Glutamatergic neuron (in vitro differentiated cells): ENCODE measurements around the gene TTN. TPM values are rescaled to one million over a fixed set of nuclear protein-coding genes. Genes with fewer than 3 reads are reported as not detected.

Experiments used
- DNase-seq: peaks from one replicate; pipeline ENCODE4 v3.0.0; 2022
- H3K27ac Mint-ChIP-seq: one replicate; pipeline ENCODE4 v1.8.0; 2020; ENCODE audit warnings: mild to moderate bottlenecking, mixed read lengths, inconsistent platforms; ENCODE audit not compliant: unreplicated experiment
- H3K27me3 Mint-ChIP-seq: one replicate; pipeline ENCODE4 v1.8.0; 2020; ENCODE audit warnings: mild to moderate bottlenecking, moderate library complexity, mixed read lengths, inconsistent platforms; ENCODE audit not compliant: unreplicated experiment
- H3K36me3 Mint-ChIP-seq: one replicate; pipeline ENCODE4 v1.8.0; 2020; ENCODE audit warnings: mild to moderate bottlenecking, mixed read lengths, inconsistent platforms; ENCODE audit not compliant: unreplicated experiment
- H3K4me1 Mint-ChIP-seq: one replicate; pipeline ENCODE4 v1.8.0; 2020; ENCODE audit warnings: mild to moderate bottlenecking, low read depth, mixed read lengths, inconsistent platforms; ENCODE audit not compliant: unreplicated experiment
- H3K4me3 Mint-ChIP-seq: one replicate; pipeline ENCODE4 v1.8.0; 2020; ENCODE audit warnings: mild to moderate bottlenecking, mixed read lengths, inconsistent platforms; ENCODE audit not compliant: unreplicated experiment
- H3K9me3 Mint-ChIP-seq: one replicate; pipeline ENCODE4 v1.8.0; 2020; ENCODE audit warnings: mild to moderate bottlenecking, moderate library complexity, mixed read lengths, inconsistent platforms; ENCODE audit not compliant: unreplicated experiment
- CTCF ChIP-seq: fragments of 200-600 bp; sonication (generic); IDR thresholded peaks from one replicate; pipeline ENCODE4 v1.5.0; 2021; ENCODE audit not compliant: partially characterized antibody, unreplicated experiment
- total RNA-seq: library from RNA; stranded (reverse); fragmentation: NEBNext Ultra II Directional; extraction: Animal tissue kit (Norgen Biotek cat#: 25700); gene quantifications from one replicate; pipeline ENCODE4 v1.2.1, GENCODE V29; 2021; ENCODE audit not compliant: unreplicated experiment

The TTN gene
- total RNA-seq, 1 donor from 2014 or later = 0.34 TPM

- no peak overlapping the region for H3K27ac Mint-ChIP-seq
- no peaks in the 10 kb centered on the region for H3K27me3 Mint-ChIP-seq
- DNase-seq = no peak
- no peak for TF ChIP-seq CTCF
- H3K36me3 Mint-ChIP-seq = no peaks in the 10 kb centered on the region
- H3K9me3 Mint-ChIP-seq = no peaks in the 10 kb centered on the region
- no peaks in the 10 kb centered on the region for H3K4me1 Mint-ChIP-seq
- H3K4me3 Mint-ChIP-seq = no peak overlapping the region
Observed at GRCh38 chr2:178734518-178734917, 72.7 kb downstream of the TTN start.

GRCh38 chr2:178733975-178734374, 73.2 kb downstream of the TTN start:
- H3K4me3 Mint-ChIP-seq = no peak overlapping the region
- H3K4me1 Mint-ChIP-seq = no peaks in the 10 kb centered on the region
- H3K36me3 Mint-ChIP-seq = no peaks in the 10 kb centered on the region
- no peak overlapping the region for H3K27ac Mint-ChIP-seq
- no peak for TF ChIP-seq CTCF
- DNase-seq = no peak
- H3K27me3 Mint-ChIP-seq = no peaks in the 10 kb centered on the region
- no peaks in the 10 kb centered on the region for H3K9me3 Mint-ChIP-seq

GRCh38 chr2:178732913-178733312, 74.3 kb downstream of the TTN start:
- no peaks in the 10 kb centered on the region for H3K27me3 Mint-ChIP-seq
- no peaks in the 10 kb centered on the region for H3K36me3 Mint-ChIP-seq
- H3K4me1 Mint-ChIP-seq = no peaks in the 10 kb centered on the region
- H3K27ac Mint-ChIP-seq = no peak overlapping the region
- TF ChIP-seq CTCF = no peak
- no peaks in the 10 kb centered on the region for H3K9me3 Mint-ChIP-seq
- no peak overlapping the region for H3K4me3 Mint-ChIP-seq
- no peak for DNase-seq

GRCh38 chr2:178731300-178731699, 75.9 kb downstream of the TTN start:
- H3K27ac Mint-ChIP-seq = no peak overlapping the region
- H3K27me3 Mint-ChIP-seq = no peaks in the 10 kb centered on the region
- no peaks in the 10 kb centered on the region for H3K4me1 Mint-ChIP-seq
- DNase-seq = no peak
- H3K36me3 Mint-ChIP-seq = no peaks in the 10 kb centered on the region
- TF ChIP-seq CTCF = no peak
- no peak overlapping the region for H3K4me3 Mint-ChIP-seq
- H3K9me3 Mint-ChIP-seq = no peaks in the 10 kb centered on the region

GRCh38 chr2:178730049-178730448, 77.2 kb downstream of the TTN start:
- Mint-ChIP-seq H3K4me3 (no peak overlapping the region), H3K9me3 (no peaks in the 10 kb centered on the region), H3K27me3 (no peaks in the 10 kb centered on the region), H3K4me1 (no peaks in the 10 kb centered on the region), H3K27ac (no peak overlapping the region), H3K36me3 (no peaks in the 10 kb centered on the region)
- TF ChIP-seq CTCF = no peak
- DNase-seq = no peak
